Lower lobe of right lung (tissue), 2 donors: ENCODE results near the gene CXorf58. TPM values are rescaled to one million over a fixed set of nuclear protein-coding genes. Genes with fewer than 3 reads are reported as not detected.
A peak's percentile ranks its signal among the peaks of the same experiment; 100 is the strongest.

ENCODE experiments used
- ATAC-seq, 2 donors: fragments of 200-7000 bp; cut with Tn5 transposase; one replicate each; pipeline ENCODE4 v1.9.1; 2020 to 2022; ENCODE audit warnings: mild to moderate bottlenecking in 2 of 2, moderate library complexity in 2 of 2
- DNase-seq: peaks from one replicate; pipeline ENCODE4 v3.0.0-alpha.2; 2020
- H3K27ac ChIP-seq: fragments of 200-600 bp; one replicate; pipeline ENCODE4 v1.8.0; 2022
- H3K27me3 ChIP-seq: fragments of 200-600 bp; one replicate; pipeline ENCODE4 v1.8.0; 2022; ENCODE audit warnings: low read depth
- H3K36me3 ChIP-seq: fragments of 200-600 bp; one replicate; pipeline ENCODE4 v1.8.0; 2022; ENCODE audit warnings: mild to moderate bottlenecking
- H3K4me1 ChIP-seq: fragments of 200-600 bp; one replicate; pipeline ENCODE4 v1.8.0; 2022
- H3K4me3 ChIP-seq: fragments of 200-600 bp; one replicate; pipeline ENCODE4 v1.8.0; 2022; ENCODE audit warnings: mild to moderate bottlenecking
- H3K9me3 ChIP-seq: fragments of 200-600 bp; one replicate; pipeline ENCODE4 v1.8.0; 2022
- CTCF ChIP-seq: fragments of 200-600 bp; IDR thresholded peaks from one replicate; pipeline ENCODE4 v1.8.0; 2022; ENCODE audit warnings: antibody characterized with exemption, mild to moderate bottlenecking
- intact Hi-C: fragments of 100-400 bp; cut with DNase I; formaldehyde crosslinking; loops from one replicate; pipeline ENCODE4 v1.11.0; 2022
- total RNA-seq: library from RNA; stranded (reverse); fragmentation: NEBNext Ultra II Directional; extraction: Animal tissue kit (Norgen Biotek cat#: 25700); gene quantifications from one replicate; pipeline ENCODE4 v1.2.1, GENCODE V29; 2021
- donor health status: DM: no; HTN: yes; CAD: no; lungs with severe emphysema.

Gene CXorf58
- total RNA-seq, 1 donor from 2014 or later = 0.27 TPM

- Histone ChIP-seq H3K27ac (no peak overlapping the region), H3K9me3 (no peaks in the 10 kb centered on the region), H3K4me3 (no peak overlapping the region), H3K36me3 (no peaks in the 10 kb centered on the region), H3K27me3 (no peaks in the 10 kb centered on the region), H3K4me1 (peaks cover 10% of the 10 kb centered on the region)
- TF ChIP-seq CTCF = no peak
- intact Hi-C loops = no loop called here
- ATAC-seq = no peak
- no peak for DNase-seq
Observed at GRCh38 chrX:23896981-23897380, 10.8 kb upstream of the CXorf58 start.

GRCh38 chrX:23898412-23898959, 9.3 kb upstream of the CXorf58 start:
- no peaks in the 10 kb centered on the region for H3K9me3 ChIP-seq
- intact Hi-C loops = no loop called here
- no peaks in the 10 kb centered on the region for H3K36me3 ChIP-seq
- no peak overlapping the region for H3K27ac ChIP-seq
- no peak for TF ChIP-seq CTCF
- peaks cover 18% of the 10 kb centered on the region for H3K4me1 ChIP-seq
- H3K27me3 ChIP-seq = no peaks in the 10 kb centered on the region
- ATAC-seq (no peak), DNase-seq (no peak)
- H3K4me3 ChIP-seq = no peak overlapping the region

GRCh38 chrX:23900220-23900797, 7.5 kb upstream of the CXorf58 start:
- peak in 1 of 2 donors; percentile 54 for ATAC-seq
- Histone ChIP-seq H3K4me1 (peaks cover 18% of the 10 kb centered on the region), H3K4me3 (no peak overlapping the region), H3K27ac (peak overlapping the region; percentile 36), H3K27me3 (no peaks in the 10 kb centered on the region), H3K36me3 (no peaks in the 10 kb centered on the region), H3K9me3 (no peaks in the 10 kb centered on the region)
- intact Hi-C loops = loop anchor here (10.0 kb wide), 1 partner anchor 116 kb away; the partner anchor contains the start of gene SAT1
- TF ChIP-seq CTCF = no peak
- no peak for DNase-seq

- Histone ChIP-seq H3K36me3 (no peaks in the 10 kb centered on the region), H3K27me3 (no peaks in the 10 kb centered on the region), H3K27ac (peak overlapping the region; percentile 73), H3K4me1 (peaks cover 18% of the 10 kb centered on the region), H3K4me3 (no peak overlapping the region), H3K9me3 (no peaks in the 10 kb centered on the region)
- peak; percentile 77 to 82 for ATAC-seq
- intact Hi-C loops = loop anchor here (10.0 kb wide), 1 partner anchor 116 kb away; the partner anchor contains the start of gene SAT1
- DNase-seq = no peak
- no peak for TF ChIP-seq CTCF
Observed at GRCh38 chrX:23901060-23901459, 6.7 kb upstream of the CXorf58 start.

- no peaks in the 10 kb centered on the region for H3K36me3 ChIP-seq
- peak overlapping the region; percentile 73 for H3K27ac ChIP-seq
- intact Hi-C loops = loop anchor here (10.0 kb wide), 1 partner anchor 117 kb away; the partner anchor contains the start of gene SAT1
- no peaks in the 10 kb centered on the region for H3K9me3 ChIP-seq
- DNase-seq (no peak), ATAC-seq (peak; percentile 93 to 94)
- H3K4me1 ChIP-seq = peaks cover 18% of the 10 kb centered on the region
- peak; percentile 53 for TF ChIP-seq CTCF
- H3K27me3 ChIP-seq = no peaks in the 10 kb centered on the region
- peak overlapping the region; percentile 24 for H3K4me3 ChIP-seq
Observed at GRCh38 chrX:23901805-23902204, 6.0 kb upstream of the CXorf58 start.
